HG03064 (cell line): ENCODE data around the gene MOB3C.
"Not testable (repeated sequence)": the region's sequence is repeated elsewhere in the genome, so short reads cannot be mapped to it uniquely, and the experiment has no call there.

ENCODE experiments used
- ATAC-seq: cut with Tn5 transposase; IDR thresholded peaks from one replicate; pipeline ENCODE4 v1.9.1; 2021; ENCODE audit warnings: low read depth; ENCODE audit not compliant: unreplicated experiment

MOB3C gene

DNA sequence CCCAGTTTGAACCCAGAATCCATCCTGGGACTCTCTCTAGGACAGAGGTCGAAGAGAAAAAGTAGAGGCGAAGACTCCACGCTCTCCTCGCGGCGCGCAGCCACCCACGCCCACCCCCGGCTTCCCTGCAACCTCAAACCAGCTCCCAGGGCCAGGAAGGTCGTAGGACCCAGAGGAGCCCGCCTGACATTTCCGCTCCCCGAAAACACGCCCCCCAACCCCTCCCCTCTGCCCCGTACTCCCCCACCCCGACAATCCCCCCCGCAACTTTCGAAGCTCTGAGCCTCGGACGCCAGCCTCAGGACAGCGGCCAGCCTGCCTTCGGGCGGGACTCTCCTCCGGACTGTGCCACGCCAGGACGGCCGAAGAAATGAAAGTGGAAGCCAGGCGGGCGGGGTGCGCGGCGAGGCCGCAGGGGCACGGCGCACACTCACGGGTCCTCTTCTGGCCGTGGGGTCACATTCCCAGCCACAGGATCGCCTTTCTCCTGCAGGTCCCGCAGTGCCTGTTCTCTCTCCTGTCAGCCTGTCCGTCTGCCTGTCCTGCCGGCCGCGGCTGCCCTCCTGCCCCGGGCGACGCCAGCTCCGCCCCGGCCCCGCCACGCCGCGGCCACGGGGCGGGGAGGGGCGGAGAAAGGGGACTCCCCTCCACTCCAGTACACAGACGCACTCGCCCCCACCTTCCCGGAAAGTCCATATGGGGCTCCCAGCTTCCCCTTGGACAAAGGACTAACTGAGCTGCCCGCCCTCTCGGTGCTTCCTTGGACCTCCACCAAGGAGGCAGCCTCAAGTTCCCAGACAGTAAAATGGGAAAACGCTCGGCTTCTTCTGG, at the start of gene MOB3C:
MOB3C (minus strand) TSS at position 535 of the 831 bp plus-strand sequence. CDS start 3,490 bp downstream, outside the sequence.
- peak; percentile 53 for ATAC-seq

DNA sequence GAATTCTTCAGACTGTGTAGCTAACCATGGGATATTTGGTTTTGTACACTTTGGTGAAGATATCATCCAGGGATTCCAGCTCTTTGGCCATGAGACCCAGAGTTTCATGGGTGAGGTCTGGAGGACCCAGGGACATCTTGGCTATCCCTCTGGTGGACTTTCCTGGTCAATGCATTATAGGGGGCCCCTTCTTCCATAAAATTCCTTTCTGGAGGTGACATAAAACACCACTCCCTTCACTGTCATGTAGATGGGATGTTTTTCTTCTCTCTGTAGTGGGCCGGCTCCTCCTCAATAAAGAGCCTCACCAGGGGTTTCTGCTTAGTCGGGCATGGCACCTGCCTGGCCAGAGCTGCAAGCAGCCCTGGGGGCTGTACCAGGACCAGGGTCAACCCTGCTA, 49.4 kb upstream of the MOB3C start:
- ATAC-seq, result no peak

DNA sequence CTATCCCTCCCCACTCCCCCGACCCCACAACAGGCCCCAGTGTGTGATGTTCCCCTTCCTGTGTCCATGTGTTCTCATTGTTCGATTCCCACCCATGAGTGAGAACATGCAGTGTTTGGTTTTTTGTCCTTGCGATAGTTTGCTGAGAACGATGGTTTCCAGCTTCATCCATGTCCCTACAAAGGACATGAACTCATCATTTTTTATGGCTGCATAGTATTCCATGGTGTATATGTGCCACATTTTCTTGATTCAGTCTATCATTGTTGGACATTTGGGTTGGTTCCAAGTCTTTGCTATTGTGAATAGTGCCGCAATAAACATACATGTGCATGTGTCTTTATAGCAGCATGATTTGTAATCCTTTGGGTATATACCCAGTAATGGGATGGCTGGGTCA, 46.3 kb upstream of the MOB3C start:
- not testable (repeated sequence) for ATAC-seq

DNA sequence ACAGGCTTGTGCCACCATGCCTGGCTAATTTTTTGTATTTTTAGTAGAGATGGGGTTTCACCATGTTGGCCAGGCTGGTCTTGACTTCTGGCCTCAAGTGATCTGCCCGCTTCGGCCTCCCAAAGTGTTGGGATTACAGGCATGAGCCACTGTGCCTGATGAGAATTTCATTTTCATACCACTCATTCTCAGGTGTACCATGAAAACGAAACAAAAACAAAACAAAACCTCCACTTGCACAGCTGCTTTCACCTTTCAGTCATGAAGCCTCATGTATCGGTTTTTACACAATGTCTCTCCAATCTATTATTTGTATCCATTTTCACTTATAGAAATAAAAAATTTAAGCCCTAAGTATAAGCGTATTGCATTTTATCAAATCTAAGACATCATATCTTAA, 43.5 kb upstream of the MOB3C start:
- ATAC-seq, result peak; percentile 80

DNA sequence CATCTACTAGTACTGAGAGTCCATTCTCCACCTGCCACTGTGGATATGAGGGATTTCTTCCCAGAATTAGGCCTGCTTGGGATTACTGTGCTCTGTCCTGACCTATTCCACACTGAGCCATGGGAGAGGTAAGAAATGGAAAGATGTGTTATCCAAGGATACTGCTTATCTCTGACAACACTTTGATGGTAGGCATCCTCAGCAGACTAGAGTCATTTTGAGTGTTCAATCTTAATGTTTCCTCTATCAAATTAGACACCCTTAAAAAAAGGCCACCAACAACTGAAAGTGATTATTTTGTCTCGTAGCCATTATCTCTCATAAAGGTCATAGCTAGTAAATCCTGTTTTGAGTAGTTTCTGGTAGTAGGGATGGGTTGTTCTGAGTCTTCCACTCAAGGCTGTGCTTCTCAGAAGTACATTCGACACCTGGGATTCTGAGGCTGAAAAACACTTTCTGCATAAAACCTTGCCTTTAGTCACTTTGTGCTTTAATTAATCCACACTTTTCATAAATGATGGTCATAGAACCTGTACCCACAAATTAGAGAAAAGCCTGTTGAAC, 42.8 kb upstream of the MOB3C start:
- no peak for ATAC-seq

DNA sequence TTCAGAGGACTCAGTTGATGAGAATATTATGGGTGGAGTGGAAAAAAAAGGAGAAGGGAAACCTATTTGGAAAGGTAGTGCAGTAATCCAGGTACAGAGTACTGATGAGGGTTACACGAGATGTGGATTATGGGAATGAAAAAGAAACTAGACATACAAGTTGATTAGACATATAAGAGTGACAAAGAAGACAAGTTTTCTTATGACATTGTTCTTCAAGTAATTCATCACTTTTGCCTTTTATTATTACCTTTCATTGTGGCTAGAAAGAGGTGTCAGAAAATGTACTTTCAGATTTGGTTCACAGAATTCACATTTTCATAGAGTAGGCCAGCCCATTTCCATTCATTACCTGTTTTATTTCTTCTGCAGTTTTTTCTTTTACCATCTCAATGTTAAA, 41.2 kb upstream of the MOB3C start:
- ATAC-seq, result no peak

DNA sequence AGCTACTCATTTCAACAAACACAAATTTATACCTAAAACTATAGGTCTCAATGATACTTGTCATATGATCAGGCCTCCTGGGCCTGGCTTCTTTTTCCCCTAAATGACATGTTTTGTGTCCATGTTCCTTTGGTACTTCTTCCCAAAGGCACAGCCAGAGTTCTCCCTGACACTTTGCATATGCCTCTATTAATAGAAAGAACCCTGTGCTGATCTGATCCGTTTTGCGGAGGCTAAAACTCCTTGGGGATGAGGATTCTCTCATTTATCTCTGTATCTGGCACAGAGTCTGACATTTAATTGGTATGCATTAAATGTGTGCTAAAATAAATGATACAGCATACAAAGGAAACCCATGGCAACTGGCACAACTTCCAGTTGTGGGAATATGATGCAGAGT, 40.0 kb upstream of the MOB3C start:
- ATAC-seq, result no peak

DNA sequence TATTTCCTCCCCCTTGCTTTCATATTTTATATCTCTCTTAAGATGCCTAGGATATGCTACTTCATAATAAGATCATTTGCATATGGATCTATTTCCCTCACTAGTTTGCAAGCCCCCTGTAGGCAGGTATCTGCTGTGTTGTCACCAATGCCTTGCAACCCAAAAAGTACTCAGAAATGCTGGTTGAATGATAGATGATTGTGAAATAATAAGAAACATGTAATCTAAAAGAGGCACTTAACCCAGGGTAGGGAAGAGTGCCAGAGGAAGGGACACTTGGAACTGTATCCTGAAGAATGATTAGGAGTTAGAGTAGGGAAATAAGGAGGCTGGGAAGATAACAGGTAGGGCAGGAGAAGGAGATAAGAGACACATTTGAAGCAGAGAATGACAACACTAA, 39.2 kb upstream of the MOB3C start:
- ATAC-seq, result no peak

DNA sequence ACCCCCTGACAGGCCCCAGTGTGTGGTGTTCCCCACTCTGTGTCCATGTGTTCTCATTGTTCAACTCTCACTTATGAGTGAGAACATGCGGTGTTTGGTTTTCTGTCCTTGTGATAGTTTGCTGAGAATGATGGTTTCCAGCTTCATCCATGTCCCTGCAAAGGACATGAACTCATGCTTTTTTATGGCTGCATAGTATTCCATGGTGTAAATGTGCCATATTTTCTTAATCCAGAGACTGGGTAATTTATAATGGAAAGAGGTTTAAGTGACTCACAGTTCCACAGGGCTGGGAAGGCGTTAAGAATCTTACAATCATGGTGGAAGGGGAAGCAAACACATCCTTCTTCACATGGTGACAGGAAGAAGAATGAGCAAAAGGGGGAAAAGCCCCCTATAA, 38.1 kb upstream of the MOB3C start:
- not testable (repeated sequence) for ATAC-seq

DNA sequence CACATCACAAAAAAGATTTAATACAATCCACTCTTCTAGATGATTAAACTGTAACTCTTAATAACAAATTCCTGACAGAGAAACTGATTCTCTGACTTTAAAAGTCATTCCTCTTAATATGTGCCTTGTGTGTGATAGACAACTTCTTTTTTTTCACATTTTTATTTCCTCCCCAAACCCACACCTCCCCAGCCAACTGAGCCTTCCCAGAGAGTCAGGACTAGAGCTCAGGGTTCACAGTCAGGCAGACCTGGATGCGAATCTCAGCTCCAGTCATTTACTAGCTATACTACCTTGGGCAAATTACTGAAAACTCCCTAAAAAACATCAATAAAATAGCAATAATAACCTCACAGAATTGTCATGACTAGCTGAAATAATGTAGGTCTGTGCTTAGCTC, 37.4 kb upstream of the MOB3C start:
- ATAC-seq, result no peak

DNA sequence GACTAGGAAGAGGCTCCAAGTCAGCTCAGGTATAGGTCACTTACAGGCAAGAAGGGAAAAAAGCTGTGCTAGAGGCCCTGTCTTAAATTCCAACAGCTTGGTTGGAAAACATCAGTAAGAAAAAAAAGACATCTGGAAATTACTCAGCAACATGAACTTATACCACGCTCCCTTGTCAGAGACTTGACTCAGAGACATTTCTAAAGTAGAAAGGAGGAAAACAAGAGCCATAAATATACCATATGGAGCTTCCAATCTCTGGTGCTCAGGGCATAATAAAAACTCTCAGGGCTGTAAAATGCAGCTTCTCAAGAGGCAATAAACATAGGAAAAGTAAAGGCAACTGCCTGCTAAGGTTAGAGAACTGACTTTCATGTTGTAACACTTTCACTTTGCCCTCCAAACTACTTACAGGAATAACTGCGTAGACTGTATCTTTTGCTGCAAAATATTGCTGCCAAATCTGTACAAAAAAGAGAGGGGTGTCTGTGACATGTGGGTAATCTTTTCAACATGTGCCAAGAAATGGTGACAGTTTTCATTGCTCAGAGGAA, 36.9 kb upstream of the MOB3C start:
- ATAC-seq, result no peak

DNA sequence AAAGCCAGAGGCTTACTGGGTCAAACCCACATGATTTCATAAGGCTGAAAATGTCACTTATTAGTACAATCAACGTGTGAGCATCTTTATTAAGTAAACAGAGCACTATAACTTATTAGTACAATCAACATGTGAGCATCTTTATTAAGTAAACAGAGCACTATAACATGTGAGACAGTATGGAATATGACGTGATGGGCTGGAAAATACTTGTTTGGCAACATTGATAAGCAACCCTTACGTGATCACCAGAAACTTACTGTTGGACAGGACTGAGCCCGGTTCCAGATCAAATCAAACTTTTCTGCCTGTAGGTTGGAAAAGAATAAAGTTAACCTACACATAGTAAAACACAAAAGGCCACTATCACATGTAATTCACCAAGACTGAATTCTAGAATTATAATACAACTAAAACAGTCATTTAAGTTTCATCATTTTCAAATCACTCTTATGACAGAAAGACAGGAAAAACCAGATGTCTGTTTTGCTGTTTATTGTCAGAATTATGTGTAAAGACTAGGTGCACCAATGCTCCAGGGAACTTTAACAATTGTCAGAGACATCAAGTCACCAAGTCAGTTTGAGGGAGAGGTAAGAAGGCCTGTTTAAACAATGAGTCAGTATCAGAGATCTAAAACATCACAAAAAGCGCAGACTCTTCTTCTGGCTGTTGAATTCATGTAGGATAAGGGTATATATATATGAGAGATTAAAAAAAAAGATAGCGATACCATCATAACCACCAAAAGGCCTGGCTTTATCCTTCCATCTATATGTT, 35.9 kb upstream of the MOB3C start:
- ATAC-seq, result no peak

DNA sequence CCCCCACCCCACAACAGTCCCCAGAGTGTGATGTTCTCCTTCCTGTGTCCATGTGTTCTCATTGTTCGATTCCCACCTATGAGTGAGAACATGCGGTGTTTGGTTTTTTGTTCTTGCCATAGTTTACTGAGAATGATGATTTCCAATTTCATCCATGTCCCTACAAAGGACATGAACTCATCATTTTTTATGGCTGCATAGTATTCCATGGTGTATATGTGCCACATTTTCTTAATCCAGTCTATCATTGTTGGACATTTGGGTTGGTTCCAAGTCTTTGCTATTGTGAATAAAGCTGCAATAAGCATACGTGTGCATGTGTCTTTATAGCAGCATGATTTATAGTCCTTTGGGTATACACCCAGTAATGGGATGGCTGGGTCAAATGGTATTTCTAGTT, 34.5 kb upstream of the MOB3C start:
- ATAC-seq, result not testable (repeated sequence)

DNA sequence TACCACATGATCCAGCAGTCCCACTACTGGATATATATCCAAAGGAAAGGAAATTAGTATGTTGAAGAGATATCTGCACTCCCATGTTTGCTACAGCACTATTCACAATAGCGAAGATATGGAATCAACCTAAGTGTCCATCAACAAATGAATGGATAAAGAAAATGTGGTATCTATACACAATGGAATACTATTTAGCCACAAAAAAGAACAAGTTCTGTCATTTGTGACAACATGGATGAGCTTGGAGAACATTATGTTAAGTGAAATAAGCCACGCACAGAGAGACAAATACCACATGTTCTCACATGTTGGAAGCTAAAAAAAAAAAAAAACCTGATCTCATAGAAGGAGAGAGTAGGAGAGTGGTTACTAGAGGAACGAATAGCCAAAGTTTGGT, 33.9 kb upstream of the MOB3C start:
- no peak for ATAC-seq

DNA sequence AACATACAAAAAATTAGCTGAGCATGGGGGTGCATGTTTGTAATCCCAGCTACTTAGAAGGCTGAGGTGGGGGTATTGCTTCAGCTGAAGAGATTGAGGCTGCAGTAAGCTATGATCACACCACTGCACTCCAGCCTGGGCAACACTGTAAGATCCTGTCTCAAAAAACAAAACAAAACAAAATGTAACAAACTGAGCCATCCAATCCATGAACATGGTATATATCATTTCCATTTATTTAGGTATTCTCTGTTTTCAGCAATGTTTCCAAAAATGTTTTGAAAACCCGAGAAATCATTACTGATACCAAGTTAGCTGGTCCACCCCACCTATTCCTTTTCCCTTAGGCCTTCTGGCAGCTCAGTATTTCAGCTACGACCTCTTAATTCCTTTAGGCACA, 33.2 kb upstream of the MOB3C start:
- no peak for ATAC-seq

DNA sequence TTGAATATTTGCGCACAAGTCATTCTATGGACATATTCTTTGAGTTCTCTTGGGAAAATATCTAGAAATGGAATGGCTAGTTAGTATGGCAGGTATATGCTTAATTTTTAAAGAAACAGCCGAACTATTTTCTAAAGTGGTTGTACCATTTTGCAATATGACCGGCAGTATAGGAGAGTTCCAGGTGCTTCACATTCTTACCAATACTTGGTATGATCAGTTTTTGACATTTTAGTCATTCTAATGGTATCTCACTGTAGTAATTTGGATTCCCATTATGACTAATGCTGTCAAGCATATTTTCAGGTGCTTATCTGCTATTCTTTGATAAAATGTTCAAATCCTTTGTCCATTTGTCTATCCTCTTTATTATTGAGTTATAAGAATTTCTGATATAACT, 31.0 kb upstream of the MOB3C start:
- no peak for ATAC-seq

DNA sequence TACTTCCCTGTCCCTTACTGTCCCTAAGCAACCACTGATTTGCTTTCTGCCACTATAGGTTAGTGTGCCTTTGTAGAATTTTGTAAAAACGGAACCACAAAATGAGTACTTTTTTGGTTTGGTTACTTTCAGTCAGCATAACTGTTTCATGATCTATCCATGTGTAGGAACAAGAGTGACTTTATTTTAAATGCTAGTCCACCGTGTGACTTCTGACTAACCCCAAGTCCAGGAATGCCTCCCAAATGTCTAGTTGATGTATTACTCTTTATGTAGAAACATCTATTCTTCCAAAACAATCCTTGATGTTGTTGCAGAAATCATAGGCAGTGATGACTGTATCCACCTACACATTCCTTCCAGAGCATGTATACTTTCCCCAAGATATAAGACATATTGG, 30.2 kb upstream of the MOB3C start:
- ATAC-seq, result no peak

DNA sequence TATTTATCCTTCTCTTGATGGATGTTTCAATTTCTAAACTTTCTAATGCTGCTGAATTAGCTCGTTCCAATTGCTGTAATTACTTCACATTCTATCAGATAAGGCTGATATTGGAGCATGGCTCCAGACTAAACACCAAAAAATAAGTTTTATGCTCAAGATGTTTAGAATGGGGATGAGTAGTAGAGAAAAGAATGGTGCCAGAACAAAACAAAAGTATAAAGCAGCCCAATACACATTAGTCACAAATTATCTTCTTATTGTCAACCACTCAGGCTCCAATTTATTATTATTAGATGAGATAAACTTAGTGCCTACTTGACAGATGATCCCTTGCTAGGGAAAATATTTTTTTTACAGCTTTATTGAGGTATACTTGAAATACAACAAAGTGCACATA, 29.7 kb upstream of the MOB3C start:
- no peak for ATAC-seq

DNA sequence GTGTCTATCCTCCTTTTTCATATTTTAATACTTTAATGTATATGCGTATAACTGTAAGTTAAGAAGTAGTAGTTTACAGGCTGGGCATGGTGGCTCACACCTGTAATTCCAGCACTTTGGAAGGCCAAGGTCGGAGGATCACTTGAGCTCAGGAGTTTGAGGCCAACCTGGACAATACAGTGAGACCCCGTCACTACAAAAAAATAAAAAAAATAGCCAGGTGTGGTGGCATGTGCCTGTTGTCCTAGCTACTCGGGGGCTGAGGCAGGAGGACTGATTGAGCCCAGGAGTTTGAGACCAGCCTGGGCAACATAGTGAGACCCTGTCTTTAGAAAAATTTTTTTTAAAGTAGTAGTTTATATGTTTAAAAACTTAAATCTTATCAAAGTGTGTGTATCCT, 29.2 kb upstream of the MOB3C start:
- no peak for ATAC-seq

DNA sequence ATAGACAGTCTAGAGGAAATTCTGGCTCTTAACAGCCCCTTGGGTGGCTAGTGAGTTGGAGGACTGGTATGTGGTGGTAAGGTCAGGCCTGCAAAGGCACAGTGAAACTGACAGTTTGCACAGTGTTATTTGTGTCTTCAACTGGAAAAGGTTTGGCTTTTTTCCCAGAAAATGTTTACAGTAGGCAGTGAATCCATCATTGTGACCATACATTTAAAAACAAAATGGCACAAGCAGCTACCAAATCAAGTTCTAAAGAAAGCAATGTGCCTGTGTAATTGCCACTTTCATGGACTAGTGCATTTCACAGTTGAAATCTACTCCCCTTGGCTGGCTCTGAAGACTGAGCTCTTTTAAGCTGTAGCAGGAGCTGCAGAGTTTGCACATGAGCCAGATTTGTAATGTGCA, 26.8 kb upstream of the MOB3C start:
- no peak for ATAC-seq

DNA sequence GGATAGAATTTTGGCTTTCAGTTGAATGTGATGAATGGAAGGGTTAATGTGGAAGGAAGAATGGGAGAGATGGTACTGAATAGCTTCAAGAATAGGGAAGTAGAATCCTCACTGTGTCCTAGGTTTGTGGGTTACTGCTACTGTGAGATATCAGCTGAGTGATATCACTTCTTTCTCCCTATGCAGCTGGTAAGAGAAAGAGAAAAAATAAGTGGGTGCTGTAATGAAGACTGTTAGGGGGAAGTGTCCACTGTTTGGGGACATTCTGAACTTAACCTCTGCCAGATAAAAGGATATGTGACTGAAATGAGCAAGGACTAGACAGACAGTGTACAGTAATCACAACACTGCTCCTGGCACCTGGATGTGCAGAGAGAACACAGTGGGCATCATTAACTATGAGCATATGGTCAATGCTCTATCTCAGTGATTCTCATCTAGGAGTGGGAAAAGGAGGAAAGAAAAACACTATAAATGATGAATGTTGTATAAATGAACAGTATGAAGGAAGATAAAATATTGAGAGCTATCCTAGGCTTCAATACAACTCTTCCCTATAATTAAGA, 25.6 kb upstream of the MOB3C start:
- ATAC-seq, result no peak
